Nephron (organoid): ENCODE data around the gene POLK.

Experiments
- H3K27ac Mint-ChIP-seq, 3 experiments: 2 replicates each; pipeline ENCODE4 v1.8.0; 2020; ENCODE audit warnings: mixed read lengths in 3 of 3, mild to moderate bottlenecking in 2 of 3, moderate library complexity in 1 of 3
- H3K27me3 Mint-ChIP-seq: 2 replicates; pipeline ENCODE4 v1.8.0; 2021; ENCODE audit warnings: low read depth, mild to moderate bottlenecking, moderate library complexity, mixed read lengths
- H3K36me3 Mint-ChIP-seq: 2 replicates; pipeline ENCODE4 v1.8.0; 2020; ENCODE audit warnings: low read depth, mixed read lengths
- H3K4me1 Mint-ChIP-seq: 2 replicates; pipeline ENCODE4 v1.8.0; 2020; ENCODE audit warnings: mixed read lengths
- H3K4me3 Mint-ChIP-seq, 3 experiments: 2 replicates each; pipeline ENCODE4 v1.8.0; 2020; ENCODE audit warnings: mild to moderate bottlenecking in 3 of 3, mixed read lengths in 3 of 3, moderate library complexity in 2 of 3
- H3K9me3 Mint-ChIP-seq: 2 replicates; pipeline ENCODE4 v1.8.0; 2020; ENCODE audit warnings: mixed read lengths
- TF ChIP-seq, protein P1 (sequence below), 3 experiments: fragments of 200-600 bp; sonication (generic); IDR thresholded peaks; one replicate each; pipeline ENCODE4 v1.5.0; 2021; ENCODE audit warnings: antibody characterized with exemption in 3 of 3; ENCODE audit not compliant: unreplicated experiment in 3 of 3

Gene POLK

DNA sequence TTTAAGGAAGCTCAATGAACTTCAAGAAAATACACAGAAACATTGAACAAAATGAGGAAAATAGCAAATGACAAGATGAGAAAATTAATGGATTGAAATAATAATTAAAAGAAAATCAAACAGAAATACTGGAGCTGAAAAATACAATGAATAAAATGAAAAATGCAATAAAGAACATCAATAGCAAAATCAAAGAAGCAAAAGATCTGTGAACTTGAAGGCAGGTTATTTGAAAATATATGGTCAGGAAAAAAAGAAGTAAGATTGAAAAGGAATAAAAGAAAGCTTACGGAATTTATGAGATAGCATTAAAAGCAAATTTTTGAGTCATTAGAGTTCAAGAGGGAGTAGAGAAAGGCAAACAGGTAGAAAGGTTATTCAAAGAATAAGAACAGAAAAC, 42.7 kb upstream of the POLK start:
- Mint-ChIP-seq H3K4me3 (no peak overlapping the region), H3K27ac (no peak overlapping the region), H3K9me3 (peaks cover 37% of the 10 kb centered on the region), H3K36me3 (peaks cover 55% of the 10 kb centered on the region), H3K27me3 (no peaks in the 10 kb centered on the region), H3K4me1 (peaks cover 2% of the 10 kb centered on the region)
- TF ChIP-seq, protein P1, sequence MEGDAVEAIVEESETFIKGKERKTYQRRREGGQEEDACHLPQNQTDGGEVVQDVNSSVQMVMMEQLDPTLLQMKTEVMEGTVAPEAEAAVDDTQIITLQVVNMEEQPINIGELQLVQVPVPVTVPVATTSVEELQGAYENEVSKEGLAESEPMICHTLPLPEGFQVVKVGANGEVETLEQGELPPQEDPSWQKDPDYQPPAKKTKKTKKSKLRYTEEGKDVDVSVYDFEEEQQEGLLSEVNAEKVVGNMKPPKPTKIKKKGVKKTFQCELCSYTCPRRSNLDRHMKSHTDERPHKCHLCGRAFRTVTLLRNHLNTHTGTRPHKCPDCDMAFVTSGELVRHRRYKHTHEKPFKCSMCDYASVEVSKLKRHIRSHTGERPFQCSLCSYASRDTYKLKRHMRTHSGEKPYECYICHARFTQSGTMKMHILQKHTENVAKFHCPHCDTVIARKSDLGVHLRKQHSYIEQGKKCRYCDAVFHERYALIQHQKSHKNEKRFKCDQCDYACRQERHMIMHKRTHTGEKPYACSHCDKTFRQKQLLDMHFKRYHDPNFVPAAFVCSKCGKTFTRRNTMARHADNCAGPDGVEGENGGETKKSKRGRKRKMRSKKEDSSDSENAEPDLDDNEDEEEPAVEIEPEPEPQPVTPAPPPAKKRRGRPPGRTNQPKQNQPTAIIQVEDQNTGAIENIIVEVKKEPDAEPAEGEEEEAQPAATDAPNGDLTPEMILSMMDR (IDR thresholded peaks at IDR 0.05; ENCODE audit: unreplicated experiment in 3 of 3) = no peak

- no peaks in the 10 kb centered on the region for H3K4me1 Mint-ChIP-seq
- H3K9me3 Mint-ChIP-seq = peaks cover 37% of the 10 kb centered on the region
- H3K27me3 Mint-ChIP-seq = no peaks in the 10 kb centered on the region
- TF ChIP-seq, protein P1 (IDR thresholded peaks at IDR 0.05; ENCODE audit: unreplicated experiment in 3 of 3) = no peak
- peaks cover 58% of the 10 kb centered on the region for H3K36me3 Mint-ChIP-seq
- H3K27ac Mint-ChIP-seq = no peak overlapping the region
- no peak overlapping the region for H3K4me3 Mint-ChIP-seq
Measured at GRCh38 chr5:75471193-75471592, 40.5 kb upstream of the POLK start.

GRCh38 chr5:75472973-75473372, 38.7 kb upstream of the POLK start:
- TF ChIP-seq, protein P1 (IDR thresholded peaks at IDR 0.05; ENCODE audit: unreplicated experiment in 3 of 3) = no peak
- Mint-ChIP-seq H3K27me3 (no peaks in the 10 kb centered on the region), H3K27ac (no peak overlapping the region), H3K9me3 (peaks cover 33% of the 10 kb centered on the region), H3K4me3 (no peak overlapping the region), H3K36me3 (peaks cover 51% of the 10 kb centered on the region), H3K4me1 (no peaks in the 10 kb centered on the region)

GRCh38 chr5:75473463-75473862, 38.2 kb upstream of the POLK start:
- H3K36me3 Mint-ChIP-seq = peaks cover 48% of the 10 kb centered on the region
- TF ChIP-seq, protein P1 (IDR thresholded peaks at IDR 0.05; ENCODE audit: unreplicated experiment in 3 of 3) = no peak
- no peaks in the 10 kb centered on the region for H3K27me3 Mint-ChIP-seq
- peaks cover 32% of the 10 kb centered on the region for H3K9me3 Mint-ChIP-seq
- H3K4me3 Mint-ChIP-seq = no peak overlapping the region
- no peaks in the 10 kb centered on the region for H3K4me1 Mint-ChIP-seq
- no peak overlapping the region for H3K27ac Mint-ChIP-seq

DNA sequence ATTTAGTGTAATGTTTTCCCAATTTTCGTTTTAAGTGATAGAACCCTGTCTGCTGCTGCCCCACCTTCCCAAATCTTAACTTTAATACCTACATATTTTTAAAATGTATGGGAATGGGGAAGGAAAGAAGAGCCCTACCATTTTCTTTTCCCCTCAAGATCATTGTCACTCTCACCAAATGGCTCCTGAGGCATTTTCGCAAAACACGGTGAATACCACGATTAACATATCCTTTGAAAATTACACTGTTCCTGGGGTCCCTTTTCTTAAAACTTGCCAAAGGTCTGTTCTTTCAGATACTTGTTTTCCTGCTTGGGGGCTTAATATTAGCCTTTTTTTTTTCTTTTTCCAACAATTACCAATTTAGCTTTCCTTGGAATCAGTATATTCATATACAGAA, 36.3 kb upstream of the POLK start:
- Mint-ChIP-seq H3K4me3 (no peak overlapping the region), H3K9me3 (peaks cover 16% of the 10 kb centered on the region), H3K27me3 (no peaks in the 10 kb centered on the region), H3K4me1 (no peaks in the 10 kb centered on the region), H3K27ac (no peak overlapping the region), H3K36me3 (peaks cover 38% of the 10 kb centered on the region)
- TF ChIP-seq, protein P1 (IDR thresholded peaks at IDR 0.05; ENCODE audit: unreplicated experiment in 3 of 3) = no peak

- Mint-ChIP-seq H3K9me3 (peaks cover 37% of the 10 kb centered on the region), H3K36me3 (peaks cover 48% of the 10 kb centered on the region), H3K4me3 (no peak overlapping the region), H3K27me3 (no peaks in the 10 kb centered on the region), H3K4me1 (no peaks in the 10 kb centered on the region), H3K27ac (no peak overlapping the region)
- TF ChIP-seq, protein P1 (IDR thresholded peaks at IDR 0.05; ENCODE audit: unreplicated experiment in 3 of 3) = no peak
Measured at GRCh38 chr5:75481024-75481423, 30.7 kb upstream of the POLK start.
